GM23248 (cell line): ENCODE data around the gene GPRIN2. TPM values are rescaled to one million over a fixed set of nuclear protein-coding genes. Genes with fewer than 3 reads are reported as not detected.
"Not testable (repeated sequence)": the region's sequence is repeated elsewhere in the genome, so short reads cannot be mapped to it uniquely, and the experiment has no call there.

Experiments used
- DNase-seq: peaks from one replicate; pipeline ENCODE4 v3.0.0-alpha.2; 2015
- H2AFZ ChIP-seq: fragments of 200-600 bp; sonication (generic); 2 replicates; pipeline ENCODE4 v1.6.1; 2016; ENCODE audit warnings: antibody characterized with exemption
- H3F3A ChIP-seq: fragments of 200-600 bp; sonication (generic); 2 replicates; pipeline ENCODE4 v1.6.1; 2016; ENCODE audit warnings: mild to moderate bottlenecking, antibody characterized with exemption, mixed run types; ENCODE audit not compliant: insufficient read depth
- H3K27ac ChIP-seq: fragments of 200-600 bp; sonication (generic); 2 replicates; pipeline ENCODE4 v1.5.1; 2016; ENCODE audit warnings: mild to moderate bottlenecking
- H3K27me3 ChIP-seq: fragments of 200-600 bp; sonication (generic); replicated peaks from 2 replicates; pipeline ENCODE4 v1.6.1; 2016; ENCODE audit warnings: mild to moderate bottlenecking; ENCODE audit not compliant: insufficient read depth
- H3K36me3 ChIP-seq: fragments of 200-600 bp; sonication (generic); 2 replicates; pipeline ENCODE4 v1.6.1; 2016; ENCODE audit warnings: low read depth, mild to moderate bottlenecking
- H3K4me1 ChIP-seq: fragments of 200-600 bp; sonication (generic); 2 replicates; pipeline ENCODE4 v1.6.1; 2016; ENCODE audit warnings: mild to moderate bottlenecking; ENCODE audit not compliant: insufficient read depth
- H3K4me2 ChIP-seq: fragments of 200-600 bp; sonication (generic); one replicate; pipeline ENCODE4 v1.6.1; 2016; ENCODE audit warnings: mild to moderate bottlenecking; ENCODE audit not compliant: unreplicated experiment
- H3K4me3 ChIP-seq: fragments of 200-600 bp; sonication (generic); 2 replicates; pipeline ENCODE4 v1.5.1; 2016; ENCODE audit warnings: mild to moderate bottlenecking
- H3K79me2 ChIP-seq: fragments of 200-600 bp; sonication (generic); 2 replicates; pipeline ENCODE4 v1.6.1; 2016; ENCODE audit warnings: mild to moderate bottlenecking; ENCODE audit not compliant: insufficient read depth
- H3K9ac ChIP-seq: fragments of 200-600 bp; sonication (generic); 2 replicates; pipeline ENCODE4 v1.6.1; 2016; ENCODE audit warnings: mild to moderate bottlenecking
- H3K9me2 ChIP-seq: fragments of 200-600 bp; sonication (generic); 2 replicates; pipeline ENCODE4 v1.6.1; 2016; ENCODE audit warnings: mixed run types, mild to moderate bottlenecking, moderate library complexity; ENCODE audit not compliant: insufficient read depth
- H3K9me3 ChIP-seq: fragments of 200-600 bp; sonication (generic); one replicate; pipeline ENCODE4 v1.6.1; 2017; ENCODE audit warnings: low read depth
- H4K20me1 ChIP-seq: fragments of 200-600 bp; sonication (generic); 2 replicates; pipeline ENCODE4 v1.6.0; 2016; ENCODE audit not compliant: insufficient read depth
- EZH2 ChIP-seq: fragments of 200-600 bp; sonication (generic); IDR thresholded peaks from 2 replicates; pipeline ENCODE4 v1.6.1; 2018; ENCODE audit warnings: antibody characterized with exemption, mild to moderate bottlenecking; ENCODE audit not compliant: insufficient read depth, poor library complexity, severe bottlenecking
- EZH2phosphoT487 ChIP-seq: fragments of 200-600 bp; sonication (generic); IDR thresholded peaks from 2 replicates; pipeline ENCODE4 v1.6.1; 2018; ENCODE audit warnings: antibody characterized with exemption, moderate library complexity, mild to moderate bottlenecking, low read depth; ENCODE audit not compliant: insufficient read depth
- WGBS, 2 experiments: methylation state at CpG; one replicate each; pipeline ENCODE4 v1.1.6; 2015 to 2017; ENCODE audit warnings: low lambda C conversion rate in 2 of 2, low coverage in 1 of 2; ENCODE audit errors: missing lambda C conversion rate in 2 of 2; 5-methylcytosine and 5-hydroxymethylcytosine counted together
- in situ Hi-C: fragments of 300-500 bp; cut with MboI; formaldehyde crosslinking; loops from 2 replicates; pipeline ENCODE4 v1.15.0; 2020
- polyA plus RNA-seq: library from polyadenylated mRNA; unstranded; fragments of >200 nt; fragmentation: Nextera tagmentation; extraction: Ambion mirVana; gene quantifications from 2 replicates; pipeline ENCODE4 v1.2.1, GENCODE V29; 2016
- total RNA-seq: library from RNA; depleted of rRNA; stranded (reverse); fragments of >200 nt; shearing (Covaris generic); gene quantifications from 2 replicates; pipeline ENCODE4 v1.2.3, GENCODE V29; 2014

GPRIN2 gene
- total and polyA plus RNA-seq, 2 experiments from 2014 or later: not detected

GRCh38 chr10:46565591-46566332 is 9.3 kb upstream of the GPRIN2 start:
- H3K27ac ChIP-seq, in situ Hi-C loops, H3K9ac ChIP-seq, H3K4me2 ChIP-seq, H2AFZ ChIP-seq, H4K20me1 ChIP-seq, H3K27me3 ChIP-seq, H3K9me2 ChIP-seq, H3K36me3 ChIP-seq, H3F3A ChIP-seq, H3K9me3 ChIP-seq, H3K4me1 ChIP-seq, H3K4me3 ChIP-seq, H3K79me2 ChIP-seq: not testable (repeated sequence)
- DNase-seq: peak; percentile 84
- WGBS, 2 experiments: 7% methylated on average over 4 of the region's 6 CpGs

GRCh38 chr10:46560952-46561351 is 4.5 kb upstream of the GPRIN2 start:
- H4K20me1 ChIP-seq: no peaks in the 10 kb centered on the region
- H3K9me3 ChIP-seq: no peaks in the 10 kb centered on the region
- H3K36me3 ChIP-seq: no peaks in the 10 kb centered on the region
- H3K27ac ChIP-seq: no peak overlapping the region
- no peak overlapping the region for H3K9ac ChIP-seq
- no peaks in the 10 kb centered on the region for H3K4me1 ChIP-seq
- no peak for TF ChIP-seq EZH2
- TF ChIP-seq EZH2phosphoT487: no peak
- peaks cover 44% of the 10 kb centered on the region for H3K27me3 ChIP-seq
- 57 to 61% methylated on average over 1 of the region's 1 CpG for WGBS, 2 experiments
- in situ Hi-C loops: no loop called here
- H3K4me2 ChIP-seq: no peak overlapping the region
- H3K4me3 ChIP-seq: no peak overlapping the region
- no peak for DNase-seq
- no peak overlapping the region for H2AFZ ChIP-seq
- H3K79me2 ChIP-seq: no peaks in the 10 kb centered on the region
- H3K9me2 ChIP-seq: no peaks in the 10 kb centered on the region
- H3F3A ChIP-seq: no peaks in the 10 kb centered on the region

- no peaks in the 10 kb centered on the region for H3K36me3 ChIP-seq
- WGBS, 2 experiments: 36 to 41% methylated on average over 5 of the region's 5 CpGs
- no peak overlapping the region for H3K9ac ChIP-seq
- no peaks in the 10 kb centered on the region for H3F3A ChIP-seq
- no peak overlapping the region for H3K4me3 ChIP-seq
- no peak overlapping the region for H2AFZ ChIP-seq
- no peak for TF ChIP-seq EZH2phosphoT487
- no peak for TF ChIP-seq EZH2
- H3K27me3 ChIP-seq: peaks cover 50% of the 10 kb centered on the region
- no peaks in the 10 kb centered on the region for H3K79me2 ChIP-seq
- no peak overlapping the region for H3K4me2 ChIP-seq
- H3K4me1 ChIP-seq: no peaks in the 10 kb centered on the region
- in situ Hi-C loops: no loop called here
- no peak overlapping the region for H3K27ac ChIP-seq
- H3K9me3 ChIP-seq: no peaks in the 10 kb centered on the region
- DNase-seq: no peak
- no peaks in the 10 kb centered on the region for H3K9me2 ChIP-seq
- H4K20me1 ChIP-seq: no peaks in the 10 kb centered on the region
Observed at GRCh38 chr10:46560381-46560780, 3.9 kb upstream of the GPRIN2 start.

GRCh38 chr10:46559231-46559671 is 2.8 kb upstream of the GPRIN2 start:
- TF ChIP-seq EZH2phosphoT487 (no peak), EZH2 (no peak)
- no peaks in the 10 kb centered on the region for H4K20me1 ChIP-seq
- no peaks in the 10 kb centered on the region for H3F3A ChIP-seq
- in situ Hi-C loops: no loop called here
- H3K4me3 ChIP-seq: no peak overlapping the region
- H3K4me1 ChIP-seq: no peaks in the 10 kb centered on the region
- no peaks in the 10 kb centered on the region for H3K36me3 ChIP-seq
- H2AFZ ChIP-seq: no peak overlapping the region
- H3K9me2 ChIP-seq: no peaks in the 10 kb centered on the region
- no peaks in the 10 kb centered on the region for H3K79me2 ChIP-seq
- H3K4me2 ChIP-seq: no peak overlapping the region
- no peaks in the 10 kb centered on the region for H3K9me3 ChIP-seq
- H3K27me3 ChIP-seq: peaks cover 61% of the 10 kb centered on the region
- no peak overlapping the region for H3K27ac ChIP-seq
- no peak overlapping the region for H3K9ac ChIP-seq
- no peak for DNase-seq
- WGBS, 2 experiments: 66 to 73% methylated on average over 5 of the region's 5 CpGs
